Small intestine (tissue), 16 donors: ENCODE measurements around the gene NOTCH2. TPM values are rescaled to one million over a fixed set of nuclear protein-coding genes. Genes with fewer than 3 reads are reported as not detected.
"Not testable (repeated sequence)": the region's sequence is repeated elsewhere in the genome, so short reads cannot be mapped to it uniquely, and the experiment has no call there.

Source experiments
- DNase-seq, 2 donors: peaks; one replicate each; pipeline versions ENCODE4 v3.0.0 to v3.0.0-alpha.2; 2013
- FAIRE-seq: peaks from 2 replicates; lab custom pipeline; 2012; peaks lifted over from hg19 to GRCh38; lab: Jason Lieb, UNC
- H3K27ac ChIP-seq, 3 donors: one replicate each; pipeline ENCODE4 v1.5.1; 2013; ENCODE audit warnings: low read length in 2 of 3, mild to moderate bottlenecking in 2 of 3, control low read depth in 1 of 3, inconsistent platforms in 1 of 3, low read depth in 1 of 3, moderate library complexity in 1 of 3
- H3K27me3 ChIP-seq, 3 donors: one replicate each; pipeline ENCODE4 v1.6.1; 2013; ENCODE audit warnings: low read length in 3 of 3, inconsistent platforms in 1 of 3; ENCODE audit not compliant: control insufficient read depth in 3 of 3, insufficient read depth in 3 of 3
- H3K36me3 ChIP-seq, 3 donors: one replicate each; pipeline ENCODE4 v1.6.1; 2013; ENCODE audit warnings: low read length in 3 of 3, inconsistent platforms in 1 of 3, low read depth in 1 of 3, mild to moderate bottlenecking in 1 of 3, moderate library complexity in 1 of 3; ENCODE audit not compliant: control insufficient read depth in 3 of 3, insufficient read depth in 2 of 3
- H3K4me1 ChIP-seq, 3 donors: one replicate each; pipeline ENCODE4 v1.6.1; 2013; ENCODE audit warnings: low read length in 2 of 3, inconsistent platforms in 1 of 3, low read depth in 1 of 3, mild to moderate bottlenecking in 1 of 3, moderate library complexity in 1 of 3; ENCODE audit not compliant: control insufficient read depth in 3 of 3, insufficient read depth in 2 of 3
- H3K4me3 ChIP-seq, 3 donors: one replicate each; pipeline ENCODE4 v1.5.1; 2013; ENCODE audit warnings: low read length in 3 of 3, control low read depth in 1 of 3, inconsistent platforms in 1 of 3, low read depth in 1 of 3, mild to moderate bottlenecking in 1 of 3, moderate library complexity in 1 of 3
- H3K9me3 ChIP-seq, 2 donors: one replicate each; pipeline ENCODE4 v1.6.1; 2013; ENCODE audit warnings: low read depth in 1 of 2, low read length in 1 of 2; ENCODE audit not compliant: control insufficient read depth in 2 of 2, insufficient read depth in 1 of 2
- WGBS, 3 donors: extraction: QIAGEN DNeasy Blood & Tissue Kit; methylation state at CpG; one replicate each; pipeline ENCODE4 v1.1.7; 2013; 5-methylcytosine and 5-hydroxymethylcytosine counted together
- long read RNA-seq, 10 donors: transcript quantifications; one replicate each; lab custom pipeline, GENCODE V29; 2026
- polyA plus RNA-seq, 4 donors: library from polyadenylated mRNA; stranded (reverse) in 3 of 4; unstranded in 1 of 4; fragments of 200-250 nt in 3 of 4; fragments of 120-200 nt in 1 of 4; gene quantifications; one replicate each; pipeline versions ENCODE4 v1.2.1 to v1.2.3, GENCODE V29; 2013
- donor health status: healthy with polysubstance abuse.
- donor health status: control.
- donor health status: control.
- donor health status: Bipolar disorder and iron deficiency.
- donor health status: healthy.

NOTCH2 gene
- polyA plus RNA-seq = 10 to 100 TPM in 1 of 4 donors, 1 to 10 TPM in 1, under 1 TPM in 2; 0.54 to 19.2 (median 4.5) TPM
- long read RNA-seq, donor 1 = 0 reads
- long read RNA-seq, donor 2 = 0 reads
- long read RNA-seq, donor 3 = 0 reads
- long read RNA-seq, donor 4 = 0 reads
- long read RNA-seq, donor 5 = 0 reads
- long read RNA-seq, donor 6 = 0 reads
- long read RNA-seq, donor 7 = 0 reads
- long read RNA-seq, donor 8 = 0 reads
- long read RNA-seq, donor 9 = 0 reads
- long read RNA-seq, donor 10, full-length matches to known transcripts = 3 of 8 reads
- long read RNA-seq, donor 10, partial matches to known transcripts = 5 of 8 reads
- long read RNA-seq, donor 10, other reads (novel, unspliced or antisense) = 0 of 8 reads

GRCh38 chr1:120069067-120069919 lies at the start of gene NOTCH2:
Gene NOTCH2, minus strand, starts transcription at chr1:120069662. Its CDS starts 256 bp downstream, at chr1:120069406.
- not testable (repeated sequence) for H3K27me3 ChIP-seq, H3K36me3 ChIP-seq, H3K9me3 ChIP-seq, FAIRE-seq, H3K4me1 ChIP-seq
- H3K27ac ChIP-seq = peak within 1 kb of the TSS in 1 of 3 donors; percentile 38
- peak; percentile 1 to 53 for DNase-seq
- H3K4me3 ChIP-seq = peak within 1 kb of the TSS; percentile 41 to 53 (median 48)
- WGBS, 3 donors = 0 to 1% (median 1%) methylated on average over 17 to 68 of the region's 95 CpGs

- DNase-seq = peak in 1 of 2 donors; percentile 15
- H3K27ac ChIP-seq, H3K4me3 ChIP-seq, H3K9me3 ChIP-seq, H3K27me3 ChIP-seq, H3K4me1 ChIP-seq, H3K36me3 ChIP-seq, FAIRE-seq: not testable (repeated sequence)
- WGBS, 3 donors = 15 to 35% (median 26%) methylated on average over 2 to 3 of the region's 4 CpGs
These were observed 48.1 kb upstream of the NOTCH2 start for GRCh38 chr1:120117371-120118177.

GRCh38 chr1:120116094-120116493 lies 46.6 kb upstream of the NOTCH2 start:
- 95 to 96% (median 95%) methylated on average over 2 of the region's 2 CpGs for WGBS, 3 donors
- not testable (repeated sequence) for H3K36me3 ChIP-seq, H3K27me3 ChIP-seq, H3K27ac ChIP-seq, DNase-seq, FAIRE-seq, H3K4me3 ChIP-seq, H3K9me3 ChIP-seq, H3K4me1 ChIP-seq

GRCh38 chr1:120113134-120113533 lies 43.7 kb upstream of the NOTCH2 start:
- WGBS, 3 donors = 60 to 80% methylated on average over 1 of the region's 3 CpGs; no CpG with 5 or more reads in 1 of the 3 donors
- DNase-seq, H3K36me3 ChIP-seq, H3K27me3 ChIP-seq, H3K9me3 ChIP-seq, H3K27ac ChIP-seq, H3K4me3 ChIP-seq, H3K4me1 ChIP-seq, FAIRE-seq: not testable (repeated sequence)

GRCh38 chr1:120112212-120112611 lies 42.8 kb upstream of the NOTCH2 start:
- WGBS, 3 donors = 82 to 88% (median 83%) methylated on average over 5 of the region's 5 CpGs
- DNase-seq, FAIRE-seq, H3K4me1 ChIP-seq, H3K27me3 ChIP-seq, H3K27ac ChIP-seq, H3K9me3 ChIP-seq, H3K36me3 ChIP-seq, H3K4me3 ChIP-seq: not testable (repeated sequence)

- not testable (repeated sequence) for H3K4me1 ChIP-seq, H3K36me3 ChIP-seq, H3K27ac ChIP-seq, FAIRE-seq, DNase-seq, H3K27me3 ChIP-seq, H3K9me3 ChIP-seq, H3K4me3 ChIP-seq
- no CpG with 5 or more reads among the region's 3 CpGs for WGBS, 3 donors
These were observed 42.3 kb upstream of the NOTCH2 start for GRCh38 chr1:120111771-120112170.

- not testable (repeated sequence) for H3K4me3 ChIP-seq
These were observed 41.5 kb upstream of the NOTCH2 start for GRCh38 chr1:120111008-120111407.

GRCh38 chr1:120109656-120110055 lies 40.2 kb upstream of the NOTCH2 start:
- WGBS, 3 donors = 86 to 96% (median 95%) methylated on average over 6 to 7 of the region's 9 CpGs
- H3K4me3 ChIP-seq, H3K36me3 ChIP-seq, H3K9me3 ChIP-seq, H3K27me3 ChIP-seq, H3K27ac ChIP-seq, H3K4me1 ChIP-seq, FAIRE-seq, DNase-seq: not testable (repeated sequence)

More at GRCh38 chr1:120111008-120111407, 41.5 kb upstream of the NOTCH2 start:
- not testable (repeated sequence) for FAIRE-seq, H3K27me3 ChIP-seq, H3K9me3 ChIP-seq, H3K27ac ChIP-seq, DNase-seq, H3K36me3 ChIP-seq, H3K4me1 ChIP-seq
- WGBS, 3 donors = 100% methylated on average over 1 of the region's 2 CpGs; no CpG with 5 or more reads in 2 of the 3 donors
